SU-DHL-6 (cell line): ENCODE results near the gene DIAPH3.

Source experiments
- H2AFZ ChIP-seq: fragments of 200-600 bp; sonication (generic); 2 replicates; pipeline ENCODE4 v1.6.1; 2014; ENCODE audit warnings: low read depth, mild to moderate bottlenecking, moderate library complexity, mixed read lengths, antibody characterized with exemption, low read length; ENCODE audit not compliant: severe bottlenecking
- H3F3A ChIP-seq: fragments of 200-600 bp; shearing (Covaris generic); 2 replicates; pipeline ENCODE4 v1.6.0; 2016; ENCODE audit warnings: antibody characterized with exemption, mild to moderate bottlenecking; ENCODE audit not compliant: insufficient read depth
- H3K27ac ChIP-seq: fragments of 200-600 bp; sonication (generic); 2 replicates; pipeline ENCODE4 v1.5.1; 2016; ENCODE audit warnings: low read depth, mild to moderate bottlenecking, low read length, moderate library complexity, mixed read lengths
- H3K27me3 ChIP-seq: fragments of 200-600 bp; sonication (generic), shearing (Covaris generic); 2 replicates; pipeline ENCODE4 v1.6.0; 2014; ENCODE audit warnings: mild to moderate bottlenecking, low read length
- H3K36me3 ChIP-seq: fragments of 200-600 bp; sonication (generic); 2 replicates; pipeline ENCODE4 v1.6.1; 2014; ENCODE audit warnings: mild to moderate bottlenecking, low read length, mixed read lengths
- H3K4me2 ChIP-seq: fragments of 300-600, 200-600 bp; shearing (Covaris generic), sonication (generic); 2 replicates; pipeline ENCODE4 v1.6.0; 2014; ENCODE audit warnings: low read length, low read depth, mild to moderate bottlenecking; ENCODE audit not compliant: poor library complexity, severe bottlenecking
- H3K4me3 ChIP-seq: fragments of 200-600 bp; sonication (generic); 2 replicates; pipeline ENCODE4 v1.5.1; 2014; ENCODE audit warnings: antibody characterized with exemption, low read length, mild to moderate bottlenecking, mixed read lengths; ENCODE audit not compliant: insufficient read depth, poor library complexity, severe bottlenecking
- H3K79me2 ChIP-seq: fragments of 200-600 bp; sonication (generic); 2 replicates; pipeline ENCODE4 v1.6.1; 2014; ENCODE audit warnings: mild to moderate bottlenecking, low read length, moderate library complexity; ENCODE audit not compliant: insufficient read depth
- H3K9ac ChIP-seq: fragments of 200-600 bp; sonication (generic); 2 replicates; pipeline ENCODE4 v1.7.0; 2014; ENCODE audit warnings: mild to moderate bottlenecking, low read length
- H3K9me2 ChIP-seq: fragments of 200-600 bp; sonication (generic); replicated peaks from 2 replicates; pipeline ENCODE4 v1.6.1; 2014; ENCODE audit warnings: low read length; ENCODE audit not compliant: insufficient read depth
- H3K9me3 ChIP-seq: fragments of 200-600 bp; sonication (generic); 2 replicates; pipeline ENCODE4 v1.6.1; 2014; ENCODE audit warnings: low read length, mixed read lengths; ENCODE audit not compliant: insufficient read depth
- H4K20me1 ChIP-seq: fragments of 200-600 bp; sonication (generic); 2 replicates; pipeline ENCODE4 v1.6.1; 2014; ENCODE audit warnings: low read depth, mild to moderate bottlenecking, antibody characterized with exemption, low read length, moderate library complexity, mixed read lengths
- CTCF ChIP-seq: fragments of 200-600 bp; sonication (generic); IDR thresholded peaks from one replicate; pipeline ENCODE4 v1.5.1; 2017; ENCODE audit warnings: antibody characterized with exemption, mild to moderate bottlenecking, low read length, moderate library complexity; ENCODE audit not compliant: insufficient read depth, poor library complexity, severe bottlenecking
- EZH2phosphoT487 ChIP-seq: fragments of 200-600 bp; sonication (generic), shearing (Covaris generic); conservative IDR thresholded peaks from 2 replicates; pipeline ENCODE4 v1.6.1; 2018; ENCODE audit warnings: mild to moderate bottlenecking, antibody characterized with exemption, low read length, moderate library complexity, mixed read lengths

The DIAPH3 gene

DNA sequence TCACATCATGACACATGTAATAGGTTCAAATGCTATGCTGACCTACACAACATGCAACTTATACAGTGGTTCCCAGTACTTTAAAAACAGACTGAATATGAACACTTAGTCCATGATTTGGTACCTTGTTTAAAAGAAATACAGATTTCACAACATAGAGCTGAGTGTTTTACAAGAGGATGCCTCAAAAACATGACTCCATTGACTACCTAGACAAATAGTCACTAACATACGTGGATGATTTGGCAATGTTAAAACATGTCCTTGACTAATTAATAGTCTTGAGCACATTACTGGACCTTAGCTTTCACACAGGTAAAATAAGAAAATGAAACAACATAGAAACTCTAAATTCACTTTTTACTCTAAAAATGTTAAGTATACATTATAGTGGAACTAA lies 300.1 kb downstream of the DIAPH3 start:
- Histone ChIP-seq H3K9me2 (no peaks in the 10 kb centered on the region), H3F3A (no peaks in the 10 kb centered on the region), H4K20me1 (no peaks in the 10 kb centered on the region), H3K27ac (no peak overlapping the region), H3K4me3 (no peak overlapping the region), H3K4me2 (no peak overlapping the region), H2AFZ (no peak overlapping the region), H3K9ac (no peak overlapping the region), H3K79me2 (no peaks in the 10 kb centered on the region), H3K9me3 (no peaks in the 10 kb centered on the region), H3K36me3 (0 out of 2 replicates have a peak, but pooled peaks cover 2% of the 10 kb centered on the region), H3K27me3 (no peaks in the 10 kb centered on the region)
- no peak for TF ChIP-seq EZH2phosphoT487
- TF ChIP-seq CTCF, result no peak

GRCh38 chr13:59861676-59862075 lies 302.1 kb downstream of the DIAPH3 start:
- Histone ChIP-seq H3K9me2 (no peaks in the 10 kb centered on the region), H3K4me3 (no peak overlapping the region), H4K20me1 (no peaks in the 10 kb centered on the region), H2AFZ (no peak overlapping the region), H3K36me3 (0 out of 2 replicates have a peak, but pooled peaks cover 2% of the 10 kb centered on the region), H3K4me2 (no peak overlapping the region), H3K9ac (no peak overlapping the region), H3K27me3 (no peaks in the 10 kb centered on the region), H3F3A (no peaks in the 10 kb centered on the region), H3K27ac (no peak overlapping the region), H3K9me3 (no peaks in the 10 kb centered on the region), H3K79me2 (no peaks in the 10 kb centered on the region)
- no peak for TF ChIP-seq EZH2phosphoT487
- no peak for TF ChIP-seq CTCF

DNA sequence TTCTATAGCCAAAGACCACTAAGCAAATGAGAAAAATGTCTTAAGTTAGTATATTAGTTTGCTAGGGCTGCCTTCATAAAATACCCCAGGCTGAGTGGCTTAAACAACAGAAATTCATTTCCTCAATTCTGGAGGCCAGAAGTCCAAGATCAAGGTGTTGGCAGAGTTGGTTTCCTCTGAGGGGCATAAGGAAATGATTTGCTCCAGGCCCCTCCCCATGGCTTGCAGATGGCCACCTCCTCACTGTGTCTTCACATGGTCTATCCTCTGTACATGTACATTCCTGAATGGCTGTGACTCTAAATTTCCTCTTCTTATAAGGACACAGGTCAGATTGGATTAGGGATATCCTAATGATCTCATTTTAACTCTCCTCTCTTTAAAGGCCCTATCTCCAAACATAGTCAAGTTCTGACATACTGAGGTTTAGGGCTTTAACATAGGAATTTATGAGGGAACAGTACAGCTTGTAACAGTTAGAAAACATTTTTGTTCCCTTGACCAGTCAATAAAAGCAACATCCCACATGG lies 307.4 kb downstream of the DIAPH3 start:
- TF ChIP-seq CTCF (no peak), EZH2phosphoT487 (no peak)
- H3F3A ChIP-seq, result no peaks in the 10 kb centered on the region
- no peaks in the 10 kb centered on the region for H3K9me2 ChIP-seq
- no peak overlapping the region for H3K4me3 ChIP-seq
- H3K36me3 ChIP-seq, result 0 out of 2 replicates have a peak, but pooled peaks cover 2% of the 10 kb centered on the region
- H3K27ac ChIP-seq, result no peak overlapping the region
- no peaks in the 10 kb centered on the region for H4K20me1 ChIP-seq
- H3K4me2 ChIP-seq, result no peak overlapping the region
- no peaks in the 10 kb centered on the region for H3K27me3 ChIP-seq
- no peak overlapping the region for H3K9ac ChIP-seq
- no peaks in the 10 kb centered on the region for H3K9me3 ChIP-seq
- no peaks in the 10 kb centered on the region for H3K79me2 ChIP-seq
- no peak overlapping the region for H2AFZ ChIP-seq
